ENCODE data around the gene SLC2A9.

DNA sequence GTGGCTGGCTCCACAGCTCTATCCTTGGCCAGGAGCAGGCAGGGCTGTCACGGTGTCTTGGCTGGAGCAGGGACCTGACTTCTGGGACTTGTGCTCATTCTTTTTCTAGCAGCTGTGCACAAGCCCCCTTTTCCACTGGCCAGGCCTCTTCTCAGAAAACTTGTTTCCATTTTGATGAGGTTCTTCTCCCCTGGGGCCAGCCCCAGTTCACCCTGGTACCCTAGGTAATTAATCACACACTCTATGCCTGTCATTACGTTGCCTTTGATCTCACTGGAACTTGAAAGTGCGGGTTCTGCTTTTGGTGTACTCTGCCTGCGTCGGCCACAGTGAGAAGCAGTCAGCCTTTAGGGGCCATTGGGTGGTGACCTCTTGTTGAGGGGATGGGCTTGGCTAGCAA lies 213.2 kb downstream of the SLC2A9 start:
- TF ChIP-seq, protein P1, sequence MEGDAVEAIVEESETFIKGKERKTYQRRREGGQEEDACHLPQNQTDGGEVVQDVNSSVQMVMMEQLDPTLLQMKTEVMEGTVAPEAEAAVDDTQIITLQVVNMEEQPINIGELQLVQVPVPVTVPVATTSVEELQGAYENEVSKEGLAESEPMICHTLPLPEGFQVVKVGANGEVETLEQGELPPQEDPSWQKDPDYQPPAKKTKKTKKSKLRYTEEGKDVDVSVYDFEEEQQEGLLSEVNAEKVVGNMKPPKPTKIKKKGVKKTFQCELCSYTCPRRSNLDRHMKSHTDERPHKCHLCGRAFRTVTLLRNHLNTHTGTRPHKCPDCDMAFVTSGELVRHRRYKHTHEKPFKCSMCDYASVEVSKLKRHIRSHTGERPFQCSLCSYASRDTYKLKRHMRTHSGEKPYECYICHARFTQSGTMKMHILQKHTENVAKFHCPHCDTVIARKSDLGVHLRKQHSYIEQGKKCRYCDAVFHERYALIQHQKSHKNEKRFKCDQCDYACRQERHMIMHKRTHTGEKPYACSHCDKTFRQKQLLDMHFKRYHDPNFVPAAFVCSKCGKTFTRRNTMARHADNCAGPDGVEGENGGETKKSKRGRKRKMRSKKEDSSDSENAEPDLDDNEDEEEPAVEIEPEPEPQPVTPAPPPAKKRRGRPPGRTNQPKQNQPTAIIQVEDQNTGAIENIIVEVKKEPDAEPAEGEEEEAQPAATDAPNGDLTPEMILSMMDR (IDR thresholded peaks at IDR 0.05; ENCODE audit: insufficient read depth, low read length, poor library complexity, severe bottlenecking): no peak
- TF ChIP-seq EZH2phosphoT487 (conservative IDR thresholded peaks at IDR 0.05; ENCODE audit: low read length): no peak

Measured in SU-DHL-6 (cell line).